H1 (cell line): ENCODE data around the gene TK2. TPM values are rescaled to one million over a fixed set of nuclear protein-coding genes. Genes with fewer than 3 reads are reported as not detected.

Experiments
- ASH2L ChIP-seq: fragments of 200-600, 300-600 bp; sonication (generic); IDR thresholded peaks from one replicate; pipeline ENCODE4 v1.7.1; 2017; ENCODE audit warnings: low read length
- CHD7 ChIP-seq: fragments of 300-600 bp; sonication (generic); IDR thresholded peaks from 2 replicates; pipeline ENCODE4 v1.7.1; 2012; ENCODE audit warnings: low read length, moderate library complexity, mild to moderate bottlenecking, inconsistent platforms; ENCODE audit not compliant: insufficient replicate concordance
- JUN ChIP-seq: IDR thresholded peaks from 2 replicates; pipeline ENCODE4 v1.6.1; 2011; ENCODE audit warnings: low read depth, mild to moderate bottlenecking, improper control_type of control experiment, low read length
- KDM1A ChIP-seq: fragments of 200-600, 300-600 bp; sonication (generic); IDR thresholded peaks from 2 replicates; pipeline ENCODE4 v1.7.1; 2016; ENCODE audit warnings: mild to moderate bottlenecking, low read length, borderline replicate concordance
- NRF1 ChIP-seq: IDR thresholded peaks from 2 replicates; pipeline ENCODE4 v1.6.1; 2011; ENCODE audit warnings: mild to moderate bottlenecking, low read depth, low read length, improper control_type of control experiment
- SRF ChIP-seq: IDR thresholded peaks from 2 replicates; pipeline ENCODE4 v1.6.1; 2011; ENCODE audit warnings: mild to moderate bottlenecking, low read depth, low read length, moderate library complexity
- TAF7 ChIP-seq: optimal IDR thresholded peaks from 2 replicates; pipeline ENCODE3; 2011; ENCODE audit warnings: low read depth, mild to moderate bottlenecking, inconsistent platforms, low read length, moderate library complexity, borderline replicate concordance
- polyA plus RNA-seq, 7 experiments: library from polyadenylated mRNA; depleted of rRNA in 3 of 7; stranded (reverse) in 5 of 7; unstranded in 2 of 7; fragments of >200 nt in 5 of 7; fragments of 200-250 nt in 2 of 7; gene quantifications; 1 replicate in 5 of 7; 2 replicates in 1 of 7; 4 replicates in 1 of 7; pipeline versions ENCODE4 v1.2.1 to v1.2.3, GENCODE V29; 2011 to 2013; ENCODE audit warnings: missing spikeins in 2 of 7, mixed read lengths in 2 of 7
- total RNA-seq: library from RNA; stranded (reverse); fragmentation: NEBNext Ultra II Directional; extraction: Animal tissue kit (Norgen Biotek cat#: 25700); gene quantifications from 2 replicates; pipeline ENCODE4 v1.2.1, GENCODE V29; 2021

The TK2 gene
- total and polyA plus RNA-seq, 2 of the 8 experiments (the other 6 are each of a cell fraction or from before 2014, with no cell fraction given), result 2.7 to 3.6 TPM

- TF ChIP-seq CHD7 (no peak), KDM1A (no peak), SRF (no peak), TAF7 (no peak), JUN (no peak), ASH2L (no peak), NRF1 (no peak)
These were observed 25.1 kb upstream of the TK2 start (continued) for GRCh38 chr16:66575060-66575459.
